K562 (cell line): ENCODE measurements around the gene UBR3. TPM values are rescaled to one million over a fixed set of nuclear protein-coding genes. Genes with fewer than 3 reads are reported as not detected.

Experiments used
- ARID3B ChIP-seq: fragments of 250-450 bp; sonication (Bioruptor Pico); IDR thresholded peaks from 2 replicates; pipeline ENCODE4 v1.4.0; 2020; ENCODE audit warnings: borderline replicate concordance
- CTCF ChIP-seq, 3 experiments: IDR thresholded peaks in 2 of 3; conservative IDR thresholded peaks in 1 of 3; 2 replicates each; pipeline ENCODE4 v1.5.1; 2011 to 2012; ENCODE audit warnings: low read length in 3 of 3, mild to moderate bottlenecking in 3 of 3, control low read depth in 2 of 3, improper control_type of control experiment in 1 of 3, inconsistent platforms in 1 of 3, low read depth in 1 of 3, mixed read lengths in 1 of 3, moderate library complexity in 1 of 3; ENCODE audit not compliant: insufficient read depth in 2 of 3
- E2F8 ChIP-seq: fragments of 450-650 bp; IDR thresholded peaks from 2 replicates; pipeline ENCODE4 v1.7.1; 2018; ENCODE audit warnings: mild to moderate bottlenecking, low read depth; ENCODE audit not compliant: partially characterized antibody
- JUND ChIP-seq, 2 experiments: IDR thresholded peaks; 2 replicates in 1 of 2; 3 replicates in 1 of 2; pipeline ENCODE4 v1.6.1; 2011; ENCODE audit warnings: borderline replicate concordance in 2 of 2, low read depth in 2 of 2, low read length in 2 of 2, improper control_type of control experiment in 1 of 2, missing biosample characterization in 1 of 2, missing genetic modification characterization in 1 of 2, missing genetic modification reagents in 1 of 2
- MITF ChIP-seq: IDR thresholded peaks from 2 replicates; pipeline ENCODE4 v1.6.1; 2014; ENCODE audit warnings: antibody characterized with exemption
- RBM22 ChIP-seq: fragments of 200-400 bp; formaldehyde crosslinking; IDR thresholded peaks from 2 replicates; pipeline ENCODE4 v1.6.1; 2018; ENCODE audit warnings: low read length, low read depth; ENCODE audit not compliant: poor library complexity, severe bottlenecking
- ZNF75A ChIP-seq: fragments of 450-650 bp; formaldehyde crosslinking; IDR thresholded peaks from 2 replicates; pipeline ENCODE4 v1.4.0; 2020; ENCODE audit warnings: mild to moderate bottlenecking
- polyA plus RNA-seq, 8 experiments: library from polyadenylated mRNA; depleted of rRNA in 4 of 8; stranded (reverse) in 5 of 8; unstranded in 3 of 8; fragments of >200 nt; fragmentation: Nextera tagmentation in 2 of 8; fragmentation: Illumina TruSeq in 1 of 8; extraction: Ambion mirVana in 2 of 8; extraction: Trizol in 1 of 8; gene quantifications; 2 replicates each; pipeline versions ENCODE4 v1.2.1 to v1.2.3, GENCODE V29; 2011 to 2014; ENCODE audit warnings: inconsistent platforms in 1 of 8, missing spikeins in 1 of 8
- total RNA-seq, 7 experiments: library from RNA; depleted of rRNA in 6 of 7; stranded (reverse); fragments of >200 nt in 6 of 7; fragmentation: Illumina TruSeq in 2 of 7; extraction: Trizol in 2 of 7; gene quantifications; 2 replicates each; pipeline versions ENCODE4 v1.2.1 to v1.2.3, GENCODE V29; 2011 to 2021; ENCODE audit warnings: low replicate concordance in 1 of 7

The UBR3 gene
- total and polyA plus RNA-seq, 9 of the 15 experiments (the other 6 are each of a cell fraction or from before 2014, with no cell fraction given): 14.4 to 63.5 (median 40.4) TPM

GRCh38 chr2:170005702-170006101, 178.4 kb downstream of the UBR3 start (continued):
- TF ChIP-seq CTCF (IDR thresholded peaks at IDR 0.05 in 2 of 3, conservative IDR thresholded peaks at IDR 0.05 in 1 of 3; ENCODE audit: insufficient read depth in 2 of 3, low read depth in 1 of 3, low read length in 3 of 3) (peak; percentile 76 to 93 (median 76)), JUND (IDR thresholded peaks at IDR 0.05; ENCODE audit: borderline replicate concordance, low read depth, low read length) (peak; percentile 29; the same call in 1 of the 2 replicates), JUND (tag; IDR thresholded peaks at IDR 0.05; ENCODE audit: borderline replicate concordance, low read depth, low read length) (peak; percentile 57; the same call in 1 of the 3 replicates), MITF (no peak), ZNF75A (CRISPR knock-in tag) (no peak), E2F8 (peak; percentile 36), RBM22 (peak; percentile 38), ARID3B (CRISPR knock-in tag) (no peak)
